Measurements from ENCODE around the gene ZNF688.

The ZNF688 gene

GRCh38 chr16:30533748-30534367, 37.7 kb downstream of the ZNF688 start:
- ChIA-PET CTCF (interaction anchor here (1.0 to 1.6 kb wide), 2 partner anchors 99 to 125 kb away, joined by 3 read pairs; no protein-coding TSS in a partner anchor), POLR2A (interaction anchor here (2.1 kb wide), 1 partner anchor 25 kb away, joined by 6 read pairs; the partner anchor contains the start of gene ZNF764)
- H3K4me3 ChIP-seq (ENCODE audit: low read depth, low read length) = peak overlapping the region; percentile 70
- TF ChIP-seq CTCF (IDR thresholded peaks at IDR 0.05; ENCODE audit: insufficient read depth, low read length, missing control alignments) = no peak
- DNase-seq (ENCODE audit: low read depth, low spot score) = no peak

DNA sequence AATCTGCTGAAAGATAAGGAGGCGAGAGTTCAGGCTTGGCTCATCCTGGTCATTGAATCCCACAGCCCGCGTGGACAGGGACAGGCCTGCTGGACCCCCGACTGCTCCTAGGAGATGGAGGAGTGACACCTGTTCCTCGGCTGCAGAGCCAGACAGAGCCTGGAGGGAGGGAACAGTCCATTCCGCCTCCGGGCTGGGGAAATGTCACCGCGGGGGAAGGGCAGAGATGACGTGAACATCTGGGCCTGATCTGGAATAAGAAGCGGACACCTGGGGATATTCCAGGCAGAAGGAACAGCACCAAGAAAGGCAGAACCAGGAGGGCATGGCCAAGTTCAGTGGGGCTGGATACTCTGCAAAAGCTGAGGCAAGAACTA, 38.4 kb downstream of the ZNF688 start:
- DNase-seq (ENCODE audit: low read depth, low spot score) = no peak
- H3K4me3 ChIP-seq (ENCODE audit: low read depth, low read length) = peak overlapping the region; percentile 70; the same call in 1 of the 2 replicates
- no peak for TF ChIP-seq CTCF (IDR thresholded peaks at IDR 0.05; ENCODE audit: insufficient read depth, low read length, missing control alignments)
- ChIA-PET CTCF (no interaction called here), POLR2A (no interaction called here)

- no peak for TF ChIP-seq CTCF (IDR thresholded peaks at IDR 0.05; ENCODE audit: insufficient read depth, low read length, missing control alignments)
- POLR2A ChIA-PET = interaction anchor here (0.7 kb wide), 1 partner anchor 49 kb away, joined by 3 read pairs; no protein-coding TSS in a partner anchor
- H3K4me3 ChIP-seq (ENCODE audit: low read depth, low read length) = no peak overlapping the region
- CTCF ChIA-PET = interaction anchor here (1.3 kb wide), 1 partner anchor 11 kb away, joined by 3 read pairs; no protein-coding TSS in a partner anchor
- DNase-seq (ENCODE audit: low read depth, low spot score) = no peak
These were observed 39.0 kb downstream of the ZNF688 start for GRCh38 chr16:30532285-30533145.

- no peak for DNase-seq (ENCODE audit: low read depth, low spot score)
- ChIA-PET POLR2A (no interaction called here), CTCF (interaction anchor here (0.9 to 1.7 kb wide), 2 partner anchors 81 to 101 kb away, joined by 3 to 5 read pairs; partner anchors contain the start of gene DCTPP1)
- TF ChIP-seq CTCF (IDR thresholded peaks at IDR 0.05; ENCODE audit: insufficient read depth, low read length, missing control alignments) = no peak
- no peak overlapping the region for H3K4me3 ChIP-seq (ENCODE audit: low read depth, low read length)
These were observed 41.1 kb downstream of the ZNF688 start for GRCh38 chr16:30530163-30531037.

DNA sequence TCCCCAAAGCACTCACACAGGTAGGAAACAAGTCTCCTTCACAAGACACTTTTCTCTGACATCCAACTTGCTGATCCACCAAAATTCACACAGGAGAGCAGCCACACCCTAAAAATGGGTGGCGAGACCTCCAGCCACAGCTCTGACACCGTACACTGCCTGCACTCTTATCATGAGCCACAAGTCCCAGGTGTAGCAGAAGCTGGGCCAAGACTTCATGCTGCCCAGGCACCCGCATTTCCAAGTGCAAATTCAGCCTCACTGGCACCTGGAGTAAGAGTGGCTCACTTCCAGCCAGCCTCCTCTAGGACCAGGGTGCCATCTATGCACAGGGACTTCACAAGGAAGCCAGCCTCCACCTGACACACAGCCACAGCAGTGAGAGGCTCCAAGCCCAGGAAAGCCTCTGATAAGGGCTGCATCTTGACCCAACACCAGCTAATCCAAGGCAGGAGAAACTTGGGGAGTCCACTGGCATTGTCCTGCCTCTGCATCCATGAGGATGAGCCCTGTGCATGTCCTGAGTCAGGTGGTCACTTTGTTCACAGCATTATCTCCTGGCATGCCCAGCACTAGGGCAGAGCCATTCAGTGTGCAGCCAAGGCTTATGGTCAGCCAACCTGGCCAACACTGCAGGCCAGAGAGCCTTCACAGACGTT, 42.6 kb downstream of the ZNF688 start:
- no peak for DNase-seq (ENCODE audit: low read depth, low spot score)
- POLR2A ChIA-PET = no interaction called here
- CTCF ChIA-PET = interaction anchor here (1.7 kb wide), 1 partner anchor 99 kb away, joined by 5 read pairs; the partner anchor contains the start of gene DCTPP1
- TF ChIP-seq CTCF (IDR thresholded peaks at IDR 0.05; ENCODE audit: insufficient read depth, low read length, missing control alignments) = no peak
- no peak overlapping the region for H3K4me3 ChIP-seq (ENCODE audit: low read depth, low read length)

All from AG04449 (cell line).